KMS-11 (cell line): ENCODE measurements around the gene TEX10.

Experiments
- H2AFZ ChIP-seq: fragments of 200-600 bp; sonication (generic); 2 replicates; pipeline ENCODE4 v1.6.1; 2016; ENCODE audit warnings: antibody characterized with exemption, mixed run types, low read depth
- H3K27ac ChIP-seq: fragments of 200-600 bp; sonication (generic); 2 replicates; pipeline ENCODE4 v1.6.1; 2016; ENCODE audit warnings: mild to moderate bottlenecking, mixed run types
- H3K27me3 ChIP-seq: fragments of 200-600 bp; sonication (generic); 2 replicates; pipeline ENCODE4 v1.6.1; 2017; ENCODE audit warnings: mild to moderate bottlenecking, low read depth, mixed run types, moderate library complexity; ENCODE audit not compliant: insufficient read depth
- H3K36me3 ChIP-seq: fragments of 200-600 bp; sonication (generic); 2 replicates; pipeline ENCODE4 v1.6.1; 2017; ENCODE audit warnings: mild to moderate bottlenecking, mixed run types; ENCODE audit not compliant: insufficient read depth
- H3K4me1 ChIP-seq: fragments of 200-600 bp; sonication (generic); 2 replicates; pipeline ENCODE4 v1.6.1; 2016; ENCODE audit warnings: mild to moderate bottlenecking, low read depth, mixed run types; ENCODE audit not compliant: poor library complexity, severe bottlenecking
- H3K4me2 ChIP-seq: fragments of 200-600 bp; sonication (generic); 2 replicates; pipeline ENCODE4 v1.7.0; 2016; ENCODE audit warnings: mild to moderate bottlenecking, mixed run types
- H3K4me3 ChIP-seq: fragments of 200-600 bp; sonication (generic); IDR thresholded peaks from 2 replicates; pipeline ENCODE4 v1.6.1; 2017; ENCODE audit warnings: low read depth, low read length, mixed read lengths; ENCODE audit not compliant: insufficient read depth
- H3K79me2 ChIP-seq: fragments of 200-600 bp; sonication (generic); 2 replicates; pipeline ENCODE4 v1.6.1; 2016; ENCODE audit warnings: low read depth, mixed run types; ENCODE audit not compliant: insufficient read depth
- H3K9ac ChIP-seq: fragments of 200-600 bp; sonication (generic); 2 replicates; pipeline ENCODE4 v1.6.1; 2016; ENCODE audit warnings: mild to moderate bottlenecking, mixed run types
- H4K20me1 ChIP-seq: fragments of 200-600 bp; sonication (generic); 2 replicates; pipeline ENCODE4 v1.6.1; 2016; ENCODE audit warnings: mild to moderate bottlenecking, mixed run types; ENCODE audit not compliant: insufficient read depth
- CTCF ChIP-seq: fragments of 200-600 bp; sonication (generic); conservative IDR thresholded peaks from 2 replicates; pipeline ENCODE4 v1.6.1; 2017; ENCODE audit warnings: low read depth, mild to moderate bottlenecking, antibody characterized with exemption, low read length, moderate library complexity, mixed read lengths

TEX10 gene

DNA sequence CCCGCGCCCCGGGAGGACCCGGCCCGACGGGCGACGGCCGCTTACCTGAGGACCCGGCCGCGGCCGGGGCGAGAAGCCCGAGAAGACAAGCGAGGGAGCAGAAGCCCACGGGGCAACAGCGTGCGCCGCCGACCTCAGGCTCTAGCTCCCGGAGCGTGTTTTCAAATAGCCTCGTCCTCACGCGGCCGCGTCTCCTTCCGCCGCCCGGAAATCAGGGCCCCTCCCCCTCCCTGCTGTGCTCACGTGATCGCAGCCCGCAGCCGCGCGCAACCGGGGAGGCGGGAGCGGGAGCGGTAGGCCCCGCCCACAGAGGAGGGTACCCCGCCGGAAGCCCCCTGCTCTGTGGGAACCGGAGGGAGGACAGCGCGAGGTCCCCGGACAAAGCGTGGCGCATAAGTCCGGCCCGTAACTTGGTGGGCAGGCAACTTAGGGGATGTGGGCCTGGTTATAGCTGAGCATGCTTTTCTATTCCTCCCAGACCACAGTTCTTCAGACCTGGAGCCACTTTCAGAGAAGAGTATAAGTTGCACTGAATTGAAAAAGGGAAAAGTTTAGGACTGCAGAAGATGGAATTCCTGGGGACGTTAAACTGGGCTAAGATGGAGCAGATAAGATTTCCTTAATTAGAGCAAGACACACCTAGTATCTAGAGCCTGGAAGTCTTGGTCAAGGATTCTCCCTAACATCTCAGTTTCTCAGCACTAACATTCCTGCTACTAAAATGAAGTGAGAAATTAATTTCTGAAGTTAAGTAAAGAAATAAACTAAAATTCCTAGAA is at the start of gene TEX10:
TEX10 (minus strand) TSS at position 216 of the 779 bp plus-strand sequence. CDS start 3,579 bp downstream, outside the sequence.
- no peaks in the 10 kb centered on the region for H3K27me3 ChIP-seq
- H3K79me2 ChIP-seq = peaks cover 45% of the 10 kb centered on the region
- peak within 1 kb of the TSS; percentile 86 for H3K4me2 ChIP-seq
- peak within 1 kb of the TSS; percentile 95 for H3K9ac ChIP-seq
- no peaks in the 10 kb centered on the region for H3K36me3 ChIP-seq
- peak within 1 kb of the TSS; percentile 74 for H2AFZ ChIP-seq
- H4K20me1 ChIP-seq = peaks cover 18% of the 10 kb centered on the region
- peak within 1 kb of the TSS; percentile 69 for H3K27ac ChIP-seq
- TF ChIP-seq CTCF = no peak
- H3K4me1 ChIP-seq = peaks cover 29% of the 10 kb centered on the region
- H3K4me3 ChIP-seq = no peak within 1 kb of the TSS

DNA sequence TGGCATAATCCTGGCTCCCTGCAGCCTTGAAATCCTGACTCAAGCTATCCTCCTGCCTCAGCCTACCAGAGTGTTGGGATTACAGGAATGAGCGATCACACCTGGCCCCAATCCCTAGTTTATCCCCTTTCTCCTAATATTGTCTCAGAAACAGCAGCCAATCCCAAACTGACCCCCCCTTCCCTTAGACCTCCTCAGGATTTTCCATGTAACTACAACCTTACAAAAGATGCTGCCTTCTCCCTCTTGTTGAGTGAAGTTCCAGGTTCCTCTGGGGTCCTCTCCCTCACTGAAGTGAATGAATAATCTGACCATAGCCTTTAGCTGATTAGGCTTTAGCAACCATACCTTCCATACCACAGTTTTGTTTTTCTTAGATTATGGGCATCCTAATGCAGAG is 48.3 kb upstream of the TEX10 start:
- Histone ChIP-seq H3K4me3 (no peak overlapping the region), H3K4me2 (no peak overlapping the region), H2AFZ (no peak overlapping the region), H3K27ac (no peak overlapping the region), H3K4me1 (no peaks in the 10 kb centered on the region), H4K20me1 (no peaks in the 10 kb centered on the region), H3K9ac (no peak overlapping the region), H3K27me3 (no peaks in the 10 kb centered on the region), H3K36me3 (no peaks in the 10 kb centered on the region), H3K79me2 (no peaks in the 10 kb centered on the region)
- TF ChIP-seq CTCF = no peak

DNA sequence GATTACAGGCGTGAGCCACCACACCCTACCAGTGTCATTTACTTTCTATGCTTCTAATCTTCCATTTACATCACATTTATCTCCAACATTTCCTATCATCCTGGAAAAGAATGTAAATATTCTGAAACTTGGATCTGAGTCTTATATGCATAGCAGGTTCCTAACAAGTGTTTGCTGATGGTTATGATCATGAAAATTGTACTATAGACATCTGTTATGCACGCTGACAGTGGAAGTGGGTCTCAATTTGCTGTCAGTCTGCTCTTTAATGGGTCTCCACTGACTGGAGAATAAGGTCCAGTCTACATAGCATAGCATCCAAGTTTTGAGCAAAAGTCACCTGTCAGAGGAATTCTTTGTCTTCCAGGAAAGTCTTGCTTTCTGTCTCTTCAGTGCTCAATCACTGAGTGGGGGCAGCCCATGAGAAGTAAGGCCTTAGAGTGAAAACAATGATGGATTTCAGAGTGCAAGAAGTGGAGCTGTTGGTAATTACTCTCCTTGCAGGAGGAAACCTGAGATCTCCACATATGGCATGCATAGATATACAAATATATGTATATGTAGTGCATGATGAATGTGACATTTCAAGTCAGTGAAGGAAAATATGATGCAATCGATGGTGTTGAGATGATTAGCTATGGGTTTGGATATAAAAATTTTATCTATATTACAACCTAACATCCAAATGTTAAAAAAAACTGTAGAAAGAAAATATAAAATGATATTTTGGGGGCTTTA is 45.0 kb upstream of the TEX10 start:
- no peak overlapping the region for H3K4me3 ChIP-seq
- no peak overlapping the region for H3K4me2 ChIP-seq

GRCh38 chr9:100396769-100397168 is 44.0 kb upstream of the TEX10 start:
- no peak for TF ChIP-seq CTCF
- no peaks in the 10 kb centered on the region for H3K4me1 ChIP-seq
- no peak overlapping the region for H3K4me2 ChIP-seq
- no peaks in the 10 kb centered on the region for H3K36me3 ChIP-seq
- no peak overlapping the region for H3K9ac ChIP-seq
- no peak overlapping the region for H3K27ac ChIP-seq
- H3K27me3 ChIP-seq = no peaks in the 10 kb centered on the region
- H4K20me1 ChIP-seq = no peaks in the 10 kb centered on the region
- no peaks in the 10 kb centered on the region for H3K79me2 ChIP-seq
- H2AFZ ChIP-seq = no peak overlapping the region
- H3K4me3 ChIP-seq = no peak overlapping the region

More for the DNA sequence above, 45.0 kb upstream of the TEX10 start:
- Histone ChIP-seq H2AFZ (no peak overlapping the region), H3K36me3 (no peaks in the 10 kb centered on the region), H3K9ac (no peak overlapping the region), H4K20me1 (no peaks in the 10 kb centered on the region), H3K27ac (no peak overlapping the region), H3K4me1 (no peaks in the 10 kb centered on the region), H3K79me2 (no peaks in the 10 kb centered on the region), H3K27me3 (no peaks in the 10 kb centered on the region)
- no peak for TF ChIP-seq CTCF
